ENCODE data around the gene IL10.

GRCh38 chr1:206757524-206758266 lies 14.6 kb downstream of the IL10 start:
- TF ChIP-seq CTCF (IDR thresholded peaks at IDR 0.05) (no peak), POLR2A (IDR thresholded peaks at IDR 0.05) (no peak)

All from tibial nerve (tissue), 3 donors.